Colon (tissue), 2 donors: ENCODE results near the gene ZNF792.
"Not testable (repeated sequence)": the region's sequence is repeated elsewhere in the genome, so short reads cannot be mapped to it uniquely, and the experiment has no call there.

Experiments
- FAIRE-seq: peaks from 2 replicates; lab custom pipeline; 2012; peaks lifted over from hg19 to GRCh38; lab: Jason Lieb, UNC
- donor health status: control.
- donor health status: control.

Gene ZNF792

GRCh38 chr19:34998777-34999497 lies 34.9 kb upstream of the ZNF792 start:
- no peak for FAIRE-seq

- not testable (repeated sequence) for FAIRE-seq
Observed at GRCh38 chr19:34998224-34998623, 34.2 kb upstream of the ZNF792 start.

- FAIRE-seq: no peak
Observed at GRCh38 chr19:34997071-34997617, 33.1 kb upstream of the ZNF792 start.

- no peak for FAIRE-seq
Observed at GRCh38 chr19:34995551-34995950, 31.5 kb upstream of the ZNF792 start.

- no peak for FAIRE-seq
Observed at GRCh38 chr19:34994643-34995541, 30.9 kb upstream of the ZNF792 start.

- no peak for FAIRE-seq
Observed at GRCh38 chr19:34994286-34994642, 30.2 kb upstream of the ZNF792 start.

GRCh38 chr19:34992582-34992981 lies 28.6 kb upstream of the ZNF792 start:
- not testable (repeated sequence) for FAIRE-seq

GRCh38 chr19:34991542-34992333 lies 27.7 kb upstream of the ZNF792 start:
- no peak for FAIRE-seq

- FAIRE-seq: no peak
Observed at GRCh38 chr19:34990578-34991192, 26.7 kb upstream of the ZNF792 start.

GRCh38 chr19:34989298-34989697 lies 25.3 kb upstream of the ZNF792 start:
- no peak for FAIRE-seq

GRCh38 chr19:34988119-34988518 lies 24.1 kb upstream of the ZNF792 start:
- FAIRE-seq: no peak

GRCh38 chr19:34985249-34986022 lies 21.4 kb upstream of the ZNF792 start:
- FAIRE-seq: no peak

- no peak for FAIRE-seq
Observed at GRCh38 chr19:34984287-34984686, 20.3 kb upstream of the ZNF792 start.

GRCh38 chr19:34983786-34984185 lies 19.8 kb upstream of the ZNF792 start:
- FAIRE-seq: no peak

- no peak for FAIRE-seq
Observed at GRCh38 chr19:34982275-34982674, 18.2 kb upstream of the ZNF792 start.

- no peak for FAIRE-seq
Observed at GRCh38 chr19:34979819-34980640, 16.0 kb upstream of the ZNF792 start.

- FAIRE-seq: no peak
Observed at GRCh38 chr19:34976611-34977010, 12.6 kb upstream of the ZNF792 start.

GRCh38 chr19:34975056-34975455 lies 11.0 kb upstream of the ZNF792 start:
- no peak for FAIRE-seq

GRCh38 chr19:34974646-34975045 lies 10.6 kb upstream of the ZNF792 start:
- no peak for FAIRE-seq

GRCh38 chr19:34972163-34972705 lies 8.2 kb upstream of the ZNF792 start:
- no peak for FAIRE-seq
